ENCODE data around the gene PCNT.

DNA sequence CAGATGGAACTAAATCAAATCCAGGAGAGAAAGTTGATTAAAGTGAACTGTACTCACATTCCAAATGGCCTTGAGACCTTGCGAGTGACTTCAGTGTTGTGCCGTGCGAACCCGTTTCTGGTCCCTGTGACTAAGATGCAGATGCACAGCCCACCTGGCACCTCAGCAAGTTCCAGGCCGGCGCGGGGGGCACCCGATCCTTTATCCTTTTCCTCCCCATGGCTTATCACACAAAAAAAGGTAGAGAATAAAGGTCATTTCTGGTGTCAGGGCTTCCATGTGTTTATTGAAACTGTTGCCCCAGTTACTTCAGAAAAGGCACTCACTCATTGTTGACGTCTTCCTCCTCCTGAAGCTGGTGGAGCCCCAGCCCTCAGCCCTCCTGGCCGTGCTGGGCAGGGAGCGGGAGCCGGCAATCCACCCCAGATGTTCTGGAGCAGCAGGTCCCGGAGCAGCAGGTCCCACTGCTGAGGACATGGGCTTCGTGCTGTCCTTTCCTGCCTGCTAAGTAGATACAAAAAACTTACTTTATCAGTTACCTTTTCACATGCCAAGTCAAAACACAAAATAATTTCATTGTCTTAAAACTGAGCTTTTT, 53.0 kb downstream of the PCNT start:
- TF ChIP-seq, protein P1, sequence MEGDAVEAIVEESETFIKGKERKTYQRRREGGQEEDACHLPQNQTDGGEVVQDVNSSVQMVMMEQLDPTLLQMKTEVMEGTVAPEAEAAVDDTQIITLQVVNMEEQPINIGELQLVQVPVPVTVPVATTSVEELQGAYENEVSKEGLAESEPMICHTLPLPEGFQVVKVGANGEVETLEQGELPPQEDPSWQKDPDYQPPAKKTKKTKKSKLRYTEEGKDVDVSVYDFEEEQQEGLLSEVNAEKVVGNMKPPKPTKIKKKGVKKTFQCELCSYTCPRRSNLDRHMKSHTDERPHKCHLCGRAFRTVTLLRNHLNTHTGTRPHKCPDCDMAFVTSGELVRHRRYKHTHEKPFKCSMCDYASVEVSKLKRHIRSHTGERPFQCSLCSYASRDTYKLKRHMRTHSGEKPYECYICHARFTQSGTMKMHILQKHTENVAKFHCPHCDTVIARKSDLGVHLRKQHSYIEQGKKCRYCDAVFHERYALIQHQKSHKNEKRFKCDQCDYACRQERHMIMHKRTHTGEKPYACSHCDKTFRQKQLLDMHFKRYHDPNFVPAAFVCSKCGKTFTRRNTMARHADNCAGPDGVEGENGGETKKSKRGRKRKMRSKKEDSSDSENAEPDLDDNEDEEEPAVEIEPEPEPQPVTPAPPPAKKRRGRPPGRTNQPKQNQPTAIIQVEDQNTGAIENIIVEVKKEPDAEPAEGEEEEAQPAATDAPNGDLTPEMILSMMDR (IDR thresholded peaks at IDR 0.05), result no peak
- TF ChIP-seq POLR2A (IDR thresholded peaks at IDR 0.05), result no peak
